IMR-90 (cell line): ENCODE data around the gene INPP5D. TPM values are rescaled to one million over a fixed set of nuclear protein-coding genes. Genes with fewer than 3 reads are reported as not detected.

ENCODE experiments used
- ATAC-seq: fragments of 200-7000 bp; cut with Tn5 transposase; 2 replicates; pipeline ENCODE4 v1.9.1; 2020; ENCODE audit warnings: low read depth, mild to moderate bottlenecking, moderate library complexity
- BruUV-seq: library from RNA; stranded (reverse); fragments of 400-500 nt; replicated peaks from 2 replicates; lab custom pipeline; 2021; lab: Mats Ljungman, UMichigan
- CTCF ChIA-PET: fragments of 300-600 bp; formaldehyde crosslinking; extraction: SDS; loops from one replicate; lab custom pipeline; 2021; ENCODE audit warnings: antibody characterized with exemption; lab: Yijun Ruan, JAX
- POLR2A ChIA-PET: fragments of 300-600 bp; sonication (Branson Sonifier 250); formaldehyde crosslinking; loops from one replicate; lab custom pipeline; 2022; ENCODE audit warnings: antibody characterized with exemption; ENCODE audit not compliant: unreplicated experiment; lab: Charles Lee
- DNase-seq: peaks from one replicate; pipeline ENCODE4 v3.0.0; 2013
- H2AFZ ChIP-seq: replicated peaks from 2 replicates; pipeline ENCODE3; 2013; ENCODE audit warnings: low read length, mild to moderate bottlenecking; ENCODE audit not compliant: poor library complexity
- H2AK5ac ChIP-seq: 2 replicates; pipeline ENCODE4 v1.6.1; 2013; ENCODE audit warnings: low read depth, low read length, inconsistent platforms
- H2AK9ac ChIP-seq: replicated peaks from 2 replicates; pipeline ENCODE3; 2013; ENCODE audit warnings: mild to moderate bottlenecking, low read depth, low read length, moderate library complexity; ENCODE audit not compliant: poor library complexity
- H2BK120ac ChIP-seq: 2 replicates; pipeline ENCODE4 v1.6.1; 2013; ENCODE audit warnings: low read depth, low read length, inconsistent platforms
- H2BK15ac ChIP-seq: 3 replicates; pipeline ENCODE4 v1.6.1; 2013; ENCODE audit warnings: low read depth, low read length, inconsistent platforms
- H2BK20ac ChIP-seq: 2 replicates; pipeline ENCODE4 v1.6.1; 2013; ENCODE audit warnings: low read depth, mild to moderate bottlenecking, inconsistent platforms, low read length, moderate library complexity
- H2BK5ac ChIP-seq: 2 replicates; pipeline ENCODE4 v1.6.1; 2013; ENCODE audit warnings: mild to moderate bottlenecking, low read depth, low read length, inconsistent platforms; ENCODE audit not compliant: poor library complexity, severe bottlenecking
- H3K14ac ChIP-seq: replicated peaks from 2 replicates; pipeline ENCODE4 v1.6.1; 2013; ENCODE audit warnings: low read depth, low read length, inconsistent platforms
- H3K18ac ChIP-seq: 2 replicates; pipeline ENCODE4 v1.6.1; 2013; ENCODE audit warnings: low read depth, low read length, control low read depth
- H3K23ac ChIP-seq: 2 replicates; pipeline ENCODE4 v1.6.1; 2013; ENCODE audit warnings: low read depth, low read length, inconsistent platforms
- H3K27ac ChIP-seq: 2 replicates; pipeline ENCODE4 v1.5.1; 2013; ENCODE audit warnings: mild to moderate bottlenecking, control low read depth, low read length; ENCODE audit not compliant: insufficient read depth
- H3K27me3 ChIP-seq: 2 replicates; pipeline ENCODE4 v1.6.1; 2013; ENCODE audit warnings: low read length; ENCODE audit not compliant: control insufficient read depth, insufficient read depth
- H3K36me3 ChIP-seq: 2 replicates; pipeline ENCODE4 v1.6.1; 2013; ENCODE audit warnings: low read length, mixed read lengths; ENCODE audit not compliant: control insufficient read depth, insufficient read depth
- H3K4ac ChIP-seq: 2 replicates; pipeline ENCODE4 v1.6.1; 2013; ENCODE audit warnings: low read depth, low read length, inconsistent platforms
- H3K4me1 ChIP-seq: 2 replicates; pipeline ENCODE4 v1.6.1; 2013; ENCODE audit warnings: low read length, mixed read lengths; ENCODE audit not compliant: control insufficient read depth, insufficient read depth
- H3K4me2 ChIP-seq: 2 replicates; pipeline ENCODE4 v1.6.1; 2013; ENCODE audit warnings: low read depth, mild to moderate bottlenecking, control low read depth, low read length, moderate library complexity
- H3K4me3 ChIP-seq: 2 replicates; pipeline ENCODE4 v1.5.1; 2013; ENCODE audit warnings: low read depth, mild to moderate bottlenecking, control low read depth, low read length, moderate library complexity; ENCODE audit not compliant: insufficient read depth
- H3K56ac ChIP-seq: 2 replicates; pipeline ENCODE4 v1.6.1; 2013; ENCODE audit warnings: low read length, inconsistent platforms; ENCODE audit not compliant: insufficient read depth; ENCODE audit errors: extremely low read depth
- H3K79me1 ChIP-seq, 2 experiments: 2 replicates each; pipeline ENCODE4 v1.6.1; 2013; ENCODE audit warnings: low read length in 2 of 2, inconsistent platforms in 1 of 2, low read depth in 1 of 2
- H3K9ac ChIP-seq: 2 replicates; pipeline ENCODE4 v1.6.1; 2013; ENCODE audit warnings: low read depth, low read length, control low read depth
- H3K9me1 ChIP-seq: 2 replicates; pipeline ENCODE4 v1.6.1; 2013; ENCODE audit warnings: low read length, inconsistent platforms; ENCODE audit not compliant: insufficient read depth
- H3K9me3 ChIP-seq: 2 replicates; pipeline ENCODE4 v1.6.1; 2013; ENCODE audit warnings: low read length; ENCODE audit not compliant: control insufficient read depth, insufficient read depth
- H4K20me1 ChIP-seq: 2 replicates; pipeline ENCODE4 v1.6.1; 2013; ENCODE audit warnings: low read length, inconsistent platforms; ENCODE audit not compliant: insufficient read depth
- H4K5ac ChIP-seq: 2 replicates; pipeline ENCODE4 v1.6.1; 2013; ENCODE audit warnings: mild to moderate bottlenecking, low read depth, low read length, control low read depth
- H4K8ac ChIP-seq, 2 experiments: 2 replicates each; pipeline ENCODE4 v1.6.1; 2013; ENCODE audit warnings: low read depth in 2 of 2, low read length in 2 of 2, control low read depth in 1 of 2, inconsistent platforms in 1 of 2
- H4K91ac ChIP-seq: 2 replicates; pipeline ENCODE4 v1.6.1; 2013; ENCODE audit warnings: low read depth, low read length, inconsistent platforms; ENCODE audit not compliant: insufficient read depth
- RFX5 ChIP-seq: IDR thresholded peaks from 2 replicates; pipeline ENCODE4 v1.8.0; 2012; ENCODE audit warnings: low read depth, mild to moderate bottlenecking, low read length, moderate library complexity
- WGBS, 2 experiments: methylation state at CpG; one replicate each; pipeline versions ENCODE4 v1.1.5 to v1.1.7; 2013; ENCODE audit warnings: missing lambda C conversion rate in 2 of 2; ENCODE audit not compliant: insufficient read length in 1 of 2; ENCODE audit errors: extremely low coverage in 2 of 2; 5-methylcytosine and 5-hydroxymethylcytosine counted together
- dilution Hi-C: fragments of 300-500 bp; cut with HindIII; formaldehyde crosslinking; loops from one replicate; pipeline ENCODE4 v1.14.3; 2018; ENCODE audit warnings: low sequenced_read_pairs; ENCODE audit not compliant: unreplicated experiment
- in situ Hi-C: fragments of 300-500 bp; cut with MboI; formaldehyde crosslinking; loops from 3 replicates; pipeline ENCODE4 v1.14.3; 2019; ENCODE audit warnings: low sequenced_read_pairs, inconsistent platforms, mixed read lengths
- intact Hi-C: fragments of 100-400 bp; cut with micrococcal nuclease; formaldehyde crosslinking; loops from 2 replicates; pipeline ENCODE4 v1.10.0; 2022
- polyA plus RNA-seq, 3 experiments: library from polyadenylated mRNA; depleted of rRNA; stranded (reverse); fragments of >200 nt; gene quantifications; 2 replicates each; pipeline ENCODE4 v1.2.3, GENCODE V29; 2012; ENCODE audit warnings: low replicate concordance in 1 of 3
- total RNA-seq: library from RNA; depleted of rRNA; stranded (reverse); fragments of >200 nt; gene quantifications from 2 replicates; pipeline ENCODE4 v1.2.3, GENCODE V29; 2012
- TF ChIP-seq, protein P1 (sequence below): conservative IDR thresholded peaks from 2 replicates; pipeline ENCODE4 v1.5.1; 2012; ENCODE audit warnings: mild to moderate bottlenecking, low read depth, low read length, improper control_type of control experiment

The INPP5D gene
- total and polyA plus RNA-seq, 2 of the 4 experiments (the other 2 are of a cell fraction), result 0.18 to 0.29 TPM

DNA sequence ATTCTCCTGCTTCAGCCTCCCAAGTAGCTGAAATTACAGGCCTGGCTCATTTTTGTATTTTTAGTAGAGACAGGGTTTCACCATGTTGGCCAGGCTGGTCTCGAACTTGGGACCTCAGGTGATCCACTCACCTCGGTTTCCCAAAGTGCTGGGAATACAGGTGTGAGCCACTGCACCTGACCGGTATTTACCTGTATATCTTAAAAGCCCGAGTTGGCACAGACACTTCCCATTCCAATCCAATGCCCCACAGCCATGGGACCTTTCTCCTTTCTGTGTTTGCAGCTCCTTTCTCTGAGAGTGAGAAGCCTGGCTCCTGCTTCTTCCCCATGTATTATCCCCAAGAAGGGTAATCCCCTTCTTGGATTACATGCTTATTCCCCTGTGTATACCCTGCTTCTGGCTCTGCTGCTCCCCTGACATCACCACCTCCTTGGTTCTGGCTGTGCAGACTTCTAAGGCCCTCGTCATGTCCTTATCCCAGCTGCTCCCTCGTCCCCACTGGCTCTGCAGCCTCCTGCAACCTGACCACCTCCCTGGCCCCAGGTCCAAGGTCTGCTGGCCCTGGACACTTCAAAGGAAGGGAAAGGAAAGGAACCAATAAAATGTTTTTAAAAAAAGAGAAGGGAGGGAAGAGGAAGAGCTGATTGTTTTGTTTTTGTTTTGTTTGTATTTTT, 52.8 kb downstream of the INPP5D start:
- dilution Hi-C loops (no loop called here), in situ Hi-C loops (no loop called here), intact Hi-C loops (no loop called here)
- H2BK20ac ChIP-seq, result no peak overlapping the region
- no peak overlapping the region for H3K56ac ChIP-seq
- H3K9me1 ChIP-seq, result no peaks in the 10 kb centered on the region
- ATAC-seq (no peak), DNase-seq (no peak)
- no peak overlapping the region for H3K9ac ChIP-seq
- no peak overlapping the region for H2AK9ac ChIP-seq
- no peak overlapping the region for H3K18ac ChIP-seq
- H3K4me2 ChIP-seq, result no peak overlapping the region
- H4K5ac ChIP-seq, result no peak overlapping the region
- no peak overlapping the region for H2BK15ac ChIP-seq
- no peak overlapping the region for H2AK5ac ChIP-seq
- no peak overlapping the region for H3K4ac ChIP-seq
- TF ChIP-seq, protein P1, sequence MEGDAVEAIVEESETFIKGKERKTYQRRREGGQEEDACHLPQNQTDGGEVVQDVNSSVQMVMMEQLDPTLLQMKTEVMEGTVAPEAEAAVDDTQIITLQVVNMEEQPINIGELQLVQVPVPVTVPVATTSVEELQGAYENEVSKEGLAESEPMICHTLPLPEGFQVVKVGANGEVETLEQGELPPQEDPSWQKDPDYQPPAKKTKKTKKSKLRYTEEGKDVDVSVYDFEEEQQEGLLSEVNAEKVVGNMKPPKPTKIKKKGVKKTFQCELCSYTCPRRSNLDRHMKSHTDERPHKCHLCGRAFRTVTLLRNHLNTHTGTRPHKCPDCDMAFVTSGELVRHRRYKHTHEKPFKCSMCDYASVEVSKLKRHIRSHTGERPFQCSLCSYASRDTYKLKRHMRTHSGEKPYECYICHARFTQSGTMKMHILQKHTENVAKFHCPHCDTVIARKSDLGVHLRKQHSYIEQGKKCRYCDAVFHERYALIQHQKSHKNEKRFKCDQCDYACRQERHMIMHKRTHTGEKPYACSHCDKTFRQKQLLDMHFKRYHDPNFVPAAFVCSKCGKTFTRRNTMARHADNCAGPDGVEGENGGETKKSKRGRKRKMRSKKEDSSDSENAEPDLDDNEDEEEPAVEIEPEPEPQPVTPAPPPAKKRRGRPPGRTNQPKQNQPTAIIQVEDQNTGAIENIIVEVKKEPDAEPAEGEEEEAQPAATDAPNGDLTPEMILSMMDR, result no peak
- TF ChIP-seq RFX5, result no peak
- no peaks in the 10 kb centered on the region for H3K9me3 ChIP-seq
- H2BK5ac ChIP-seq, result no peak overlapping the region
- no peak overlapping the region for H3K27ac ChIP-seq
- H4K8ac ChIP-seq, result no peak overlapping the region
- H3K14ac ChIP-seq, result no peak overlapping the region
- H2BK120ac ChIP-seq, result no peak overlapping the region
- ChIA-PET CTCF (no interaction called here), POLR2A (no interaction called here)
- no peak overlapping the region for H3K4me3 ChIP-seq
- H3K36me3 ChIP-seq, result no peaks in the 10 kb centered on the region
- no TSS peak for BruUV-seq
- no CpG with 5 or more reads among the region's 6 CpGs for WGBS, 2 experiments
- peaks cover 8% of the 10 kb centered on the region for H3K27me3 ChIP-seq
- no peak overlapping the region for H4K91ac ChIP-seq
- no peaks in the 10 kb centered on the region for H3K4me1 ChIP-seq
- no peaks in the 10 kb centered on the region for H4K20me1 ChIP-seq
- H2AFZ ChIP-seq, result no peak overlapping the region
- H3K23ac ChIP-seq, result no peak overlapping the region
- H3K79me1 ChIP-seq, result no peaks in the 10 kb centered on the region
